Fibroblast of skin of right quadriceps (primary cell): ENCODE measurements around the gene ATAD3C.
A peak's percentile ranks its signal among the peaks of the same experiment; 100 is the strongest.
"Not testable (repeated sequence)": the region's sequence is repeated elsewhere in the genome, so short reads cannot be mapped to it uniquely, and the experiment has no call there.

Source experiments
- DNase-seq: peaks from one replicate; pipeline ENCODE4 v3.0.0-alpha.2; 2013

ATAD3C gene

GRCh38 chr1:1479547-1480487 lies 30.3 kb downstream of the ATAD3C start:
- DNase-seq, result no peak

DNA sequence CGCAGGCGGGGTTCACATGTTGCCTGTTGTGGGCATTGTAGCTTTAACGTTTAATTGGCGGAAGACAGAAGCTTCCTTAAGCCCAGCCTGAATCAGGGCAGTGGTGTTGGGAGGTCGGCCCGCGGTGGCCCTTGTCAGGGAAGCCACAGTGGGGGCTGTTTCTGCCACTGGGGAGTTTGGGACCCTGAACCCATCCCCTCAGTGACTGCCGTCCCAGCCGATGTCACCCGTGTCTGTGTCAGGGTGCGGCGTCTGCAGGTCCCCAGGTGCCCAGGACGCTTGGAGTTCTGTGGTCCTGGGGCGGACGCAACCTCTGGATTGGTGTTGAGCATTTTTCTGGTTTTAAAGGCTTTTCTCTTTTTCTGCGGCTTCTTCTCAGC lies 31.0 kb downstream of the ATAD3C start:
- not testable (repeated sequence) for DNase-seq

DNA sequence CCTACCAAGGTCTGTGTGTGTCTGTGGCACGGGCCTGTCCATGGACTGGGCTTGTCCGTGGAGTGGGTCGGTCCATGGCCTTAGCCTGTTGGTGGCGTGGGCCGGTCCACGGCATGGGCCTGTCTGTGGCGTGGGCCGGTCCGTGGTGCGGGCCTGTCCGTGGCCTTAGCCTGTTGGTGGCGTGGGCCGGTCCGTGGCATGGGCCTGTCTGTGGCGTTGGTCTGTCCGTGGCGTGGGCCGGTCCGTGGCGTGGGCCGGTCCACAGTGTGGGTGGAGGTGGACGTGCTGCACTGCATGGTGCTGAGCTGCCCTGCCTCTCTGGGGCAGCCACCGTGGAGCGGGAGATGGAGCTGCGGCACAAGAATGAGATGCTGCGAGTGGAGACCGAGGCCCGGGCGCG lies 32.3 kb downstream of the ATAD3C start:
- DNase-seq, result not testable (repeated sequence)

- DNase-seq, result no peak
Measured at GRCh38 chr1:1482856-1483255, 33.4 kb downstream of the ATAD3C start.

DNA sequence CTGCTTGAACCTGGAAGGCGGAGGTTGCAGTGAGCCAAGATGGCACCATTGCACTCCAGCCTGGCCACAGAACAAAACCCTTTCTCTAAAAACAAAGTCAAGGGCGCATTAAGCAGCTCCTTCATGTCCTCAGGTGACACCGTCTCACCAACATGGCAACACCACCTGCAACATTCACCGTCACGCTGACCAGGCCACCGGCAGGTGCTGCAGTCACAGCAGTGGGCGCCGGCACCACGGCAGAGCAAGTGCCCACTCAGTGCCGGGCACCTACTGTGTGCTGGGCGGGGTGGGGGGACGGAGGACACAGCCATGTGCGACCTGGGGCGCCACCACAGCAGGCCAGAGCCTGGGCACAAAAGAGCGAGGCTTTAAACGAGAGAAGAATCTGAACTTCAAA lies 34.2 kb downstream of the ATAD3C start:
- DNase-seq, result no peak

GRCh38 chr1:1484976-1485750 lies 35.7 kb downstream of the ATAD3C start:
- not testable (repeated sequence) for DNase-seq

DNA sequence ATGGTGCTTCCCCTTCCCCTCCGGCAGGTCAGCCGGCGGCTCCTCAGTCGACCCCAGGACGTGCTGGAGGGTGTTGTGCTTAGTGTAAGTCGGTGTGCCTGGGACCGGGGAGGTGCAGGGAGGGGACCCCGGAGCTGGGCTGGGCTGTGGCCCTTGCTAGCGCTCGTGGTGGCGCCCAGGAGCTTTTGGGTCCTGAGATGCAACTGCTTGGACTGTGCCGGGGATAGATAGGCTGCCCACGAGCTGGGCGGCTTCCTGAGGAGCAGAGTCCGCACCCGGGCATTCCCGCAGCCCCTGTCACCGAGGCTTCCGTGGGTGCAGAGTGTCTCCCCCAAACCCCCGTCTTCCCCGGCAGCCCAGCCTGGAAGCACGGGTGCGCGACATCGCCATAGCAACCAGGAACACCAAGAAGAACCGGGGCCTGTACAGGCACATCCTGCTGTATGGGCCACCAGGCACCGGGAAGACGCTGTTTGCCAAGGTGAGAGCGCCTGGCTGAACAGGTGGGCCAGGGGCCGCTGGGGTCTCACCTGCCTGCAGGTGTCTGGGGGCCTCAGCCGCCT lies 36.3 kb downstream of the ATAD3C start:
- DNase-seq, result not testable (repeated sequence)

DNA sequence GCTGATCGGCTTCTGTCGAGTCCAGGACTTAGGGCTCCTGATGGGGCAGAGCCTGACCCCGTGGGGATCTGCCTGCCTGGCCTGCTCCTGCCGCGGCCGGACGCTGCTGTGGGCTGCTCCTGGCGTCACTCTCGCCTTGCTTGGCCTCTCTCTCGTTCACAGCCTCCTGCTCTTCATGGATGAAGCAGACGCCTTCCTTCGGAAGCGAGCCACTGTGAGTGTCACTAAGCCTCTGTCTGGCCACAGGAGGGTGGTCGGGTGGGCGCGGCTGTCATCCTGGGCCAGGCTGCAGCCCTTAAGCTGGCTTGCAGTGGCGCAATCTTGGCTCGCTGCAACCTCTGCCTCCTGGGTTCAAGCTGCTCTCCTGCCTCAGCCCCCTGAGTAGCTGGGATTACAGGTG lies 38.2 kb downstream of the ATAD3C start:
- no peak for DNase-seq

- no peak for DNase-seq
Measured at GRCh38 chr1:1489231-1489630, 39.7 kb downstream of the ATAD3C start.

DNA sequence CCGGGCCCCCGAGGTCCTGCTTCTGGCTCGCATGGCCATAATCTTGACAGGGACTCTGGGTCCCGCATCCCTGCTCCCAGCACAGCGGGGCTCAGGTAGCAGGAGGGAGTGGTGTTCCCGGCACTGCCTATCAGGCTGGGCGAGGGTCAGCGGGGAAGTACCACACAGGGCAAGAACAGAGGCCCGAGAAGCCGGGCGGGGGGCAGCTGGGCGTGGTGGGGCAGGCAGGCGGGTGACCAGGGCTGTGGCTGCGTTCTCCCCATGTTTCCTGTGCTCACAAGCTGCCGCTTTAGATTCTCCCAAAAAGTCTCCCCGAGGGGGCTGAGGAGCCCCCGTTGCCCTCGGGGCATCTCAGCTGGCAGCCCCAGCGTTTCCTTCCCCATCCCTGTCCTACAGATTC lies 40.4 kb downstream of the ATAD3C start:
- DNase-seq, result no peak

DNA sequence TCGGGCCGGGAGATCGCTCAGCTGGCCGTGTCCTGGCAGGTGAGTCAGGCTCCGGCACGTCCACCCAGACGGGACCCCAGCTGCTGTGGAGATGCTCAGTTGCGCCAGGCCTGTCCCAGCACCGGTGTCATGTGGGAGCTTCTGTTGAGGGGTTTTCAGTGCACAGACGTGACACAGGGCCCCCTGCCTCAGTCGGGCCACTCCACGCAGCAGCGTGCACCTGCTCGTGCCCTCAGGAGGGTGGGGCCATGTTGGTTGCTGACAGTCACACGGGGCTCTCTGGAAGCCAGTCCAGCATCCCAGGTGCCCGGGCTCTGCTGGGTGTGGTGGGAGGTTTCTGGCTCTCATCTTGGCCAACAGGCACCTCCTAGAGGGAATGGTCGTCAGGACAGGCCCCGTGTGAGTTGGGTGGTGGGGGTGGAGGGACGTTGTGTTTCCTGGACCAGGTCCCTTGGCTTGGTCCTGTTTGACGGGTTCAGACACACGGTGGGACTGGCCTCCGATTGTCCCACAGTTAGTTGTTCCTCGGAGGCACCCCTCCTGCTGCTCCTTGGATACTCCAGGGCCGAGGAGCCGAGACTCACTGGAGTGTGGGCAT lies 41.2 kb downstream of the ATAD3C start:
- DNase-seq, result no peak

DNA sequence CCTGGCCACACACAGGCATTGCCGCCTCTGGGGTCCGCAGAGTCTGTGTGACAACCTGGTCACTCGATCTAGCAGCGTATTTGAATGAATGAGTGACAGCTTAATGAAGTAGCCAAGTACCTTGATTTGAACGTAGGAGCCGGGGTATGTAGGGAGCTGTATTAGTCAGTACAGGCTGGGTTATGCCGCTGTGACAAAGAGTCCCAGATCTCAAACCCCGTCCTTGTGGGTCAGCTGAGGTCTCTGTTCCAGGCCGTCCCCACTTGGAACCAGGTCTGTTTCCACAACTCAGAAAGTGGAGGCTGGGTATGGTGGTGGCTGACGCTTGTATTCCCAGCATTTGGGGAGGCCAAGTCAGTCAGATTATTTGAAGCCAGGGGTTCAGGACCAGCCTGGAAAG lies 42.1 kb downstream of the ATAD3C start:
- DNase-seq, result no peak

DNA sequence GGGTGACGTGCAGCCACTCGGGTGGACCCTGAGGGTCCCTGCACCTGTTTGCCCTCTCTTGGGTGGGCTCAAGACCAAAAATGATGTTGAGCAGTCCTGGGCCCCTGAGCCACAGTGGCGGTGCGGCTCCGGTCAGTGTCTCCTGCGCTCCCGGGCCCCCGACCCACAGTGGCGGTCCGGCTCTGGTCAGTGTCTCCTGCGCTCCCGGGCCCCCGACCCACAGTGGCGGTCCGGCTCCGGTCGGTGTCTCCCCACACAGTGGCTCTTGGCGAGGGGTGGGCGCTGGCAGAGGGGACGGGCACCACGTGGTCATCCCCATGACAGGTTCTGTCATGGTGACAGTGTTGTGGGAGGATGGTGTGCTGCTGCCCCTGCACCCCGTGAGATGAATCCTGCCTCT lies 44.8 kb downstream of the ATAD3C start:
- DNase-seq, result not testable (repeated sequence)

DNA sequence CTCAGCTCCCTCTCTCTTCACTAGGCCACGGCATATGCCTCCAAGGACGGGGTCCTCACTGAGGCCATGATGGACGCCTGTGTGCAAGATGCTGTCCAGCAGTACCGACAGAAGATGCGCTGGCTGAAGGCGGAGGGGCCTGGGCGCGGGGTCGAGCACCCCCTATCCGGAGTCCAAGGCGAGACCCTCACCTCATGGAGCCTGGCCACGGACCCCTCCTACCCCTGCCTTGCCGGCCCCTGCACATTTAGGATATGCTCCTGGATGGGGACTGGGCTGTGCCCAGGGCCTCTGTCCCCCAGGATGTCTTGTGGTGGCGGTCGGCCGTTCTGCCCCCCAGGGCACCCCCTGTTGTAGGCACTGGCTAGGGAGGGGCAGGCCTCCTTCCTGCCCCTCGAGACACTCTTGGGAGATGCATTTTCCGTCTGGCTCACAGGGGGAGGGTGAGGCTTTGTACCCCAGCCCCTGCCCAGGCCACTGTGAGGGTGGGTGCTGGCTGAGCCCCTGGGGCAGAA lies 46.0 kb downstream of the ATAD3C start:
- not testable (repeated sequence) for DNase-seq

DNA sequence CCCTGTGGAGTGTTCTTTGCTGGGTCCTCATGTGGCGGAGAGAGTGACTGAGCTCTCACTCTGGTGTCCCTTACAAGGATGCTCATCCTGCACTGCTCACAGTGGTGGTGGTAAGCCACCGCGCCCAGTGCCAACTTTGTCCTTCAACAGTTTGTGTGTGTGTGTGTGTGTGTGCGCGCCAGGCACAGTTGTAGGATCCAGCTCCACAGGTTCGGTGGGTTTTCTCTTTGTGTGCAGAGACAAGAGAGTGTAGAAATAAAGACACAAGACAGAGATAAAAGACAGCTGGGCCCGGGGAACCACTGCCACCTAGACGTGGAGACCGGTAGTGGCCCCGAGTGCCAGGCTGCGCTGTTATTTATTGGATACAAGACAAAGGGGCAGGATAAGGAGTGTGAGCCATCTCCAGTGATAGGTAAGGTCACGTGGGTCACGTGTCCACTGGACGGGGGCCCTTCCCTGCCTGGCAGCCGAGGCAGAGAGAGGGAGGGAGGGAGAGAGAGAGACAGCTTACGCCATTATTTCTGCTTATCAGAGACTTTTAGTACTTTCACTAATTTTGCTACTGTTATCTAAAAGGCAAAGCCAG lies 55.4 kb downstream of the ATAD3C start:
- DNase-seq, result peak; percentile 43

DNA sequence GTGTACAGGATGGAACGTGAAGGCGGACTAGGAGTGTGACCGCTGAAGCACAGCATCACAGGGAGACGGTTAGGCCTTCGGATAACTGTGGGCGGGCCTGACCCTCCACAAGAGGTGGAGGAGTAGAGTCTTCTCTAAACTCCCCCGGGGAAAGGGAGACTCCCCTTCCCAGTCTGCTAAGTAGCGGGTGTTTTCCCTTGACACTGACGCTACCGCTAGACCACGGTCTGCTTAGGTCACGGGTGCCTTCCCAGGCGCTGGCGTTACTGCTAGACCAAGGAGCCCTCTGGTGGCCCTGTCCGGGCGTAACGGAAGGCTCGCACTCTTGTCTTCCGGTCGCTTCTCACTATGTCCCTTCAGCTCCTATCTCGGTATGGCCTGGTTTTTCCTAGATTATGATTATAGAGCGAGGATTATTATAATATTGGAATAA lies 55.9 kb downstream of the ATAD3C start:
- not testable (repeated sequence) for DNase-seq

- DNase-seq, result not testable (repeated sequence)
Measured at GRCh38 chr1:1505801-1506200, 56.3 kb downstream of the ATAD3C start.

- DNase-seq, result no peak
Measured at GRCh38 chr1:1507305-1507704, 57.8 kb downstream of the ATAD3C start.

GRCh38 chr1:1508775-1509464 lies 59.4 kb downstream of the ATAD3C start:
- DNase-seq, result not testable (repeated sequence)

GRCh38 chr1:1509465-1509850 lies 60.0 kb downstream of the ATAD3C start:
- DNase-seq, result not testable (repeated sequence)

DNA sequence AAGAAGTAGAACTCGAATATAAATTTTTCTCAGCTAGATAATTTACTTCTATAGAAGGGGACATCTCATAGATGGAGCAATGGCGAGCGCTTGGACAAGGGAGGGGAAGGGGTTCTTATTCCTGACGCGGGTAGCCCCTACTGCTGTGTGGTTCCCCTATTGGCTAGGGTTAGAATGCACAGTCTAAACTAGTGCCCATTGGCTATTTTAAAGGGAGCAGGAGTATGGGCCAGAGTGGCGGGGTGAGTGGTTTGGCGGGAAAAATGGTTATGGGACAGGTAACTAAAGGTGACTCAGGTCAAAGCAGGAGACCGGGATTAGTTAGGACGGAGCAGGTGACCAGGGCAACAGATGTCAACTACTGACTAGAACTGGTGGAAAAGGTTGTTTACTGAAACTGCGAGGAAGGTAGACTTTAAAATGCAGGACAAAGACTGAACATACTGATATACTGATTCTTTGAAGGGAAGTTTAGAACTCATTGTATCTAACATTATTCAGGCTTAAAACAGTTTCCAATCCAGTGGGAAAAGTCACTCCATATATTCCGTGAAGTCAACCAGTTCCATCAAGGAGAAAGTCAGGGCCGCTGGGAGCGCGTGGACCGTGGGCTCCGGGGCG lies 61.5 kb downstream of the ATAD3C start:
- DNase-seq, result peak; percentile 20
